HCT116 (cell line): ENCODE data around the gene ENPP6. TPM values are rescaled to one million over a fixed set of nuclear protein-coding genes. Genes with fewer than 3 reads are reported as not detected.

Source experiments
- ATAC-seq: fragments of 200-7000 bp; cut with Tn5 transposase; 2 replicates; pipeline ENCODE4 v1.9.1; 2020; ENCODE audit warnings: mild to moderate bottlenecking, moderate library complexity
- BruUV-seq: library from RNA; stranded (reverse); fragments of 400-500 nt; replicated peaks from 2 replicates; lab custom pipeline; 2021; lab: Mats Ljungman, UMichigan
- CTCF ChIA-PET: fragments of 300-600 bp; sonication (Branson Sonifier 250); formaldehyde crosslinking; loops from one replicate; lab custom pipeline; 2021; ENCODE audit warnings: antibody characterized with exemption; lab: Charles Lee
- POLR2A ChIA-PET: fragments of 300-600, 350-600 bp; sonication (Branson Sonifier 250); formaldehyde crosslinking; loops from one replicate; lab custom pipeline; 2021; ENCODE audit warnings: antibody characterized with exemption; lab: Charles Lee
- RAD21 ChIA-PET, 2 experiments: fragments of 300-600 bp; sonication (Branson Sonifier 250); formaldehyde crosslinking; loops; one replicate each; lab custom pipeline; 2023; ENCODE audit warnings: low total read pairs in 2 of 2; ENCODE audit not compliant: uncharacterized antibody in 2 of 2, unreplicated experiment in 2 of 2, low non-redundant PET in 1 of 2; lab: Charles Lee
- DNase-seq: peaks from one replicate; pipeline ENCODE4 v3.0.0-alpha.2; 2010; ENCODE audit warnings: low read depth, low spot score
- H2AFZ ChIP-seq: fragments of 200-600 bp; shearing (Covaris generic), sonication (generic); 2 replicates; pipeline ENCODE4 v1.6.1; 2017; ENCODE audit warnings: low read depth, mixed run types, mixed read lengths, antibody characterized with exemption, low read length; ENCODE audit not compliant: poor library complexity, severe bottlenecking
- H3K27ac ChIP-seq: 2 replicates; pipeline ENCODE4 v1.5.1; 2012; ENCODE audit warnings: low read depth, low read length
- H3K27me3 ChIP-seq: fragments of 200-600 bp; sonication (generic); 2 replicates; pipeline ENCODE4 v1.6.1; 2016; ENCODE audit warnings: mixed run types, low read length, mixed read lengths; ENCODE audit not compliant: insufficient read depth
- H3K36me3 ChIP-seq, 2 experiments: fragments of 200-500 bp in 1 of 2; fragments of 200-600 bp in 1 of 2; sonication (Bioruptor generic) in 1 of 2; sonication (generic) in 1 of 2; 2 replicates each; pipeline versions ENCODE4 v1.5.1 to v1.6.1; 2014 to 2016; ENCODE audit warnings: low read length in 2 of 2, inconsistent platforms in 1 of 2, mixed read lengths in 1 of 2, mixed run types in 1 of 2; ENCODE audit not compliant: insufficient read depth in 2 of 2, control insufficient read depth in 1 of 2
- H3K4me1 ChIP-seq, 2 experiments: fragments of 200-600 bp in 1 of 2; sonication (generic) in 1 of 2; 2 replicates each; pipeline versions ENCODE4 v1.5.1 to v1.6.1; 2012 to 2017; ENCODE audit warnings: low read length in 2 of 2, inconsistent platforms in 1 of 2, mild to moderate bottlenecking in 1 of 2, mixed read lengths in 1 of 2, mixed run types in 1 of 2, moderate library complexity in 1 of 2; ENCODE audit not compliant: insufficient read depth in 2 of 2, control insufficient read depth in 1 of 2
- H3K4me2 ChIP-seq: fragments of 200-600 bp; sonication (generic); 2 replicates; pipeline ENCODE4 v1.6.1; 2017; ENCODE audit warnings: mixed run types, low read length, mixed read lengths
- H3K4me3 ChIP-seq, 2 experiments: fragments of 200-600 bp in 1 of 2; sonication (generic) in 1 of 2; replicated peaks in 1 of 2; 2 replicates each; pipeline ENCODE4 v1.5.1; 2011 to 2016; ENCODE audit warnings: low read length in 2 of 2, control low read depth in 1 of 2, low read depth in 1 of 2, mild to moderate bottlenecking in 1 of 2, mixed read lengths in 1 of 2, mixed run types in 1 of 2
- H3K79me2 ChIP-seq: fragments of 200-600 bp; sonication (generic); 2 replicates; pipeline ENCODE4 v1.6.1; 2017; ENCODE audit warnings: mild to moderate bottlenecking, mixed run types, low read length, moderate library complexity, mixed read lengths; ENCODE audit not compliant: insufficient read depth
- H3K9ac ChIP-seq: fragments of 200-600 bp; sonication (generic); 2 replicates; pipeline ENCODE4 v1.6.1; 2016; ENCODE audit warnings: low read length, mixed read lengths
- H3K9me2 ChIP-seq: fragments of 200-600 bp; sonication (generic), shearing (Covaris generic); 2 replicates; pipeline ENCODE4 v1.6.1; 2017; ENCODE audit warnings: mixed run types, mild to moderate bottlenecking, moderate library complexity; ENCODE audit not compliant: insufficient read depth
- H3K9me3 ChIP-seq, 2 experiments: fragments of 200-500 bp in 1 of 2; fragments of 200-600 bp in 1 of 2; sonication (Bioruptor generic) in 1 of 2; sonication (generic) in 1 of 2; 2 replicates each; pipeline ENCODE4 v1.6.1; 2014 to 2017; ENCODE audit warnings: low read length in 2 of 2, mixed read lengths in 2 of 2, inconsistent platforms in 1 of 2, low read depth in 1 of 2, mild to moderate bottlenecking in 1 of 2, mixed run types in 1 of 2, moderate library complexity in 1 of 2; ENCODE audit not compliant: control insufficient read depth in 1 of 2, insufficient read depth in 1 of 2
- H4K20me1 ChIP-seq: fragments of 200-600 bp; sonication (generic), shearing (Covaris generic); 2 replicates; pipeline ENCODE4 v1.6.1; 2017; ENCODE audit warnings: mixed run types, mild to moderate bottlenecking, moderate library complexity; ENCODE audit not compliant: insufficient read depth
- ATF3 ChIP-seq: IDR thresholded peaks from 2 replicates; pipeline ENCODE4 v1.6.1; 2012
- CBX3 ChIP-seq: IDR thresholded peaks from 2 replicates; pipeline ENCODE4 v1.6.1; 2012; ENCODE audit warnings: low read depth
- CEBPB ChIP-seq: IDR thresholded peaks from 2 replicates; pipeline ENCODE4 v1.6.1; 2012; ENCODE audit warnings: low read depth
- ELF1 ChIP-seq: IDR thresholded peaks from 2 replicates; pipeline ENCODE4 v1.6.1; 2012; ENCODE audit warnings: low read depth, borderline replicate concordance
- EZH2 ChIP-seq: fragments of 200-600 bp; sonication (generic); IDR thresholded peaks from 2 replicates; pipeline ENCODE4 v1.6.1; 2017; ENCODE audit warnings: antibody characterized with exemption, mixed run types
- FOSL1 ChIP-seq: IDR thresholded peaks from 2 replicates; pipeline ENCODE4 v1.6.1; 2012; ENCODE audit warnings: low read depth
- JUND ChIP-seq: IDR thresholded peaks from 2 replicates; pipeline ENCODE4 v1.6.1; 2012
- MAX ChIP-seq: IDR thresholded peaks from 2 replicates; pipeline ENCODE4 v1.6.1; 2012
- POLR2A ChIP-seq: IDR thresholded peaks from 2 replicates; pipeline ENCODE4 v1.7.0; 2011; ENCODE audit warnings: borderline replicate concordance; ENCODE audit not compliant: insufficient read depth, insufficient read length; ENCODE audit errors: extremely low read depth
- SIN3A ChIP-seq: IDR thresholded peaks from 2 replicates; pipeline ENCODE4 v1.6.1; 2012; ENCODE audit warnings: low read depth
- SP1 ChIP-seq: IDR thresholded peaks from 2 replicates; pipeline ENCODE4 v1.6.1; 2012; ENCODE audit warnings: low read depth
- TCF7L2 ChIP-seq: IDR thresholded peaks from 2 replicates; pipeline ENCODE4 v1.7.0; 2011; ENCODE audit warnings: borderline replicate concordance, inconsistent platforms; ENCODE audit not compliant: insufficient read depth, insufficient read length; ENCODE audit errors: extremely low read depth
- YY1 ChIP-seq: IDR thresholded peaks from 2 replicates; pipeline ENCODE4 v1.6.1; 2011; ENCODE audit warnings: low read length, low read depth, moderate library complexity, mild to moderate bottlenecking; ENCODE audit not compliant: insufficient replicate concordance; ENCODE audit errors: extremely low read depth
- ZBTB33 ChIP-seq: IDR thresholded peaks from 2 replicates; pipeline ENCODE4 v1.6.1; 2011; ENCODE audit warnings: mild to moderate bottlenecking, low read length, moderate library complexity; ENCODE audit not compliant: insufficient replicate concordance; ENCODE audit errors: extremely low read depth
- ZNF274 ChIP-seq: fragments of 200-500 bp; sonication (Bioruptor generic); IDR thresholded peaks from 2 replicates; pipeline ENCODE4 v1.6.1; 2014; ENCODE audit warnings: mild to moderate bottlenecking, low read depth, low read length, inconsistent platforms
- intact Hi-C: fragments of 100-400 bp; cut with micrococcal nuclease; formaldehyde crosslinking; loops from 2 replicates; pipeline ENCODE4 v1.10.0; 2022
- total RNA-seq: library from RNA; stranded (reverse); gene quantifications from one replicate; pipeline ENCODE4 v1.2.1, GENCODE V29; 2021; ENCODE audit not compliant: unreplicated experiment

The ENPP6 gene
- total RNA-seq, 1 experiment from 2014 or later, result not detected

- Histone ChIP-seq H3K79me2 (no peaks in the 10 kb centered on the region), H3K9ac (no peak overlapping the region), H3K9me2 (no peaks in the 10 kb centered on the region), H3K4me1 (no peaks in the 10 kb centered on the region), H3K9me3 (no peaks in the 10 kb centered on the region), H3K4me2 (no peak overlapping the region), H3K27ac (no peak overlapping the region), H3K4me3 (no peak overlapping the region), H2AFZ (no peak overlapping the region), H3K27me3 (no peaks in the 10 kb centered on the region), H3K36me3 (no peaks in the 10 kb centered on the region)
- BruUV-seq, result no TSS peak
- RAD21 ChIA-PET, result no interaction called here
- DNase-seq (no peak), ATAC-seq (no peak)
- CTCF ChIA-PET, result no interaction called here
- POLR2A ChIA-PET, result no interaction called here
- intact Hi-C loops, result no loop called here
- TF ChIP-seq ZBTB33 (no peak), ZNF274 (no peak), CEBPB (no peak), ATF3 (no peak), CBX3 (no peak), ELF1 (no peak), SIN3A (no peak), POLR2A (no peak), FOSL1 (no peak), EZH2 (no peak), YY1 (no peak), JUND (no peak), SP1 (no peak), TCF7L2 (no peak), MAX (no peak)
- TF ChIP-seq, all 23 proteins: peak for 0
- H4K20me1 ChIP-seq, result no peaks in the 10 kb centered on the region
Observed at GRCh38 chr4:184201179-184201578, 16.5 kb downstream of the ENPP6 start.
